Vagina (tissue), 2 donors: ENCODE results near the gene ADRM1.

ENCODE experiments used
- CTCF ChIP-seq, 3 experiments: fragments of 450-650 bp in 2 of 3; fragments of 200-600 bp in 1 of 3; sonication (generic) in 1 of 3; IDR thresholded peaks; one replicate each; pipeline ENCODE4 v1.5.1; 2017 to 2019; ENCODE audit warnings: antibody characterized with exemption in 3 of 3, mild to moderate bottlenecking in 2 of 3, moderate library complexity in 2 of 3
- POLR2A ChIP-seq, 2 donors: fragments of 450-650 bp; IDR thresholded peaks; one replicate each; pipeline ENCODE4 v1.6.1; 2017; ENCODE audit warnings: antibody characterized with exemption in 2 of 2, mild to moderate bottlenecking in 2 of 2, moderate library complexity in 2 of 2

- TF ChIP-seq POLR2A (IDR thresholded peaks at IDR 0.05) (no peak), CTCF (IDR thresholded peaks at IDR 0.05) (no peak)
These were observed 3.0 kb upstream of the ADRM1 start for GRCh38 chr20:62299666-62300236.
